ENCODE measurements around the gene MMD. TPM values are rescaled to one million over a fixed set of nuclear protein-coding genes. Genes with fewer than 3 reads are reported as not detected.

MMD gene
- polyA plus RNA-seq, 1 donor from 2014 or later, result 111 TPM

GRCh38 chr17:55444471-55445441 lies 23.1 kb upstream of the MMD start:
- Histone ChIP-seq H3K9ac (ENCODE audit: low read length) (no peak overlapping the region), H2AFZ (ENCODE audit: low read depth, low read length) (no peak overlapping the region), H3K27ac (ENCODE audit: low read length) (no peak overlapping the region), H3K4me2 (ENCODE audit: low read length) (no peak overlapping the region), H3K9me2 (ENCODE audit: insufficient read depth, low read length) (no peaks in the 10 kb centered on the region), H3K9me3 (ENCODE audit: low read length) (no peaks in the 10 kb centered on the region), H3K79me2 (replicated peaks; ENCODE audit: insufficient read depth, low read length) (no peaks in the 10 kb centered on the region), H3F3A (ENCODE audit: insufficient read depth, low read length, poor library complexity, severe bottlenecking) (no peaks in the 10 kb centered on the region), H3K4me3 (ENCODE audit: low read length) (no peak overlapping the region), H3K36me3 (ENCODE audit: insufficient read depth, low read length) (no peaks in the 10 kb centered on the region), H3K27me3 (ENCODE audit: insufficient read depth, low read depth, low read length) (no peaks in the 10 kb centered on the region), H4K20me1 (ENCODE audit: insufficient read depth) (no peaks in the 10 kb centered on the region)
- TF ChIP-seq EP300 (conservative IDR thresholded peaks at IDR 0.05; ENCODE audit: poor library complexity, severe bottlenecking), result no peak
- TF ChIP-seq POLR2AphosphoS5 (IDR thresholded peaks at IDR 0.05), result no peak
- no peak for TF ChIP-seq MXI1 (conservative IDR thresholded peaks at IDR 0.05; ENCODE audit: poor library complexity, severe bottlenecking)
- TF ChIP-seq CTCF (IDR thresholded peaks at IDR 0.05; ENCODE audit: poor library complexity, severe bottlenecking), result no peak
- no peak for TF ChIP-seq EZH2 (IDR thresholded peaks at IDR 0.05; ENCODE audit: borderline replicate concordance, insufficient read depth, low read length, poor library complexity, severe bottlenecking)
- TF ChIP-seq REST (IDR thresholded peaks at IDR 0.05; ENCODE audit: borderline replicate concordance), result no peak
- TF ChIP-seq RAD21 (conservative IDR thresholded peaks at IDR 0.05), result no peak
- no peak for TF ChIP-seq TAF1 (IDR thresholded peaks at IDR 0.05; ENCODE audit: low read depth)
- no peak for TF ChIP-seq SMC3 (conservative IDR thresholded peaks at IDR 0.05; ENCODE audit: poor library complexity)

- no peaks in the 10 kb centered on the region for H4K20me1 ChIP-seq (ENCODE audit: insufficient read depth)
- H3K36me3 ChIP-seq (ENCODE audit: insufficient read depth, low read length), result no peaks in the 10 kb centered on the region
- no peak overlapping the region for H3K27ac ChIP-seq (ENCODE audit: low read length)
- TF ChIP-seq RAD21 (conservative IDR thresholded peaks at IDR 0.05) (no peak), TAF1 (IDR thresholded peaks at IDR 0.05; ENCODE audit: low read depth) (no peak)
- H3K9me2 ChIP-seq (ENCODE audit: insufficient read depth, low read length), result no peaks in the 10 kb centered on the region
- no peaks in the 10 kb centered on the region for H3K9me3 ChIP-seq (ENCODE audit: low read length)
- H3K27me3 ChIP-seq (ENCODE audit: insufficient read depth, low read depth, low read length), result no peaks in the 10 kb centered on the region
- no peak overlapping the region for H3K4me3 ChIP-seq (ENCODE audit: low read length)
- H3F3A ChIP-seq (ENCODE audit: insufficient read depth, low read length, poor library complexity, severe bottlenecking), result no peaks in the 10 kb centered on the region
- no peak overlapping the region for H3K9ac ChIP-seq (ENCODE audit: low read length)
- H2AFZ ChIP-seq (ENCODE audit: low read depth, low read length), result no peak overlapping the region
- H3K79me2 ChIP-seq (replicated peaks; ENCODE audit: insufficient read depth, low read length), result no peaks in the 10 kb centered on the region
- no peak overlapping the region for H3K4me2 ChIP-seq (ENCODE audit: low read length)
Observed at GRCh38 chr17:55443904-55444303, 22.3 kb upstream of the MMD start.
